Measurements from ENCODE around the gene TMEM151B.

Gene TMEM151B

DNA sequence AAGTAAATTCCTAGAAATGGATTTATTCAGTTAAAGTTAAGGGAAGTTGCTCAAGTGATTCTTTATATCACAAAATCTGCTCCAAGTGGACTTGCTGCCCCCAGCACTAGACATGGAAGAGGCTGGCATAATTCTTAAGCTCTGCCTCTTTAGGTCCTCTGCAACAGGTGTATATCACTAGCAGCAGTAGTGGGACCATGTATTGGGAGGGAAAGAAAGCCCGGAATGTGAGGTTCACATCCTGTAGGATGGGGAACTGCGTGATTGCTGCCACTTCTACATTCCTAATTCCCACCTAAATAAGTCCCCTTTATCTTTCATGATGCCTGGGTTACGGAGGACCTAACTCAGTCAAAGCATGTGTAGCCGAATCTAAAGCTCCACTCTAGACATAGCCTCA lies 85.4 kb downstream of the TMEM151B start:
- no peak overlapping the region for H3K4me2 ChIP-seq (ENCODE audit: low read length)
- H3K36me3 ChIP-seq (replicated peaks; ENCODE audit: low read depth, low read length) = no peaks in the 10 kb centered on the region
- no peak overlapping the region for H3K4me3 ChIP-seq (ENCODE audit: low read length)
- peaks cover 39% of the 10 kb centered on the region; the same call in 1 of the 2 replicates for H3K27me3 ChIP-seq (ENCODE audit: low read depth, low read length)
- no peaks in the 10 kb centered on the region for H3K79me2 ChIP-seq (ENCODE audit: low read length)
- no peaks in the 10 kb centered on the region for H4K20me1 ChIP-seq (ENCODE audit: insufficient read depth, low read length)
- H3K27ac ChIP-seq (ENCODE audit: low read length) = no peak overlapping the region
- H3K4me1 ChIP-seq (ENCODE audit: low read length) = no peaks in the 10 kb centered on the region
- no peak for TF ChIP-seq CTCF (IDR thresholded peaks at IDR 0.05; ENCODE audit: low read depth, low read length)
- TF ChIP-seq EZH2phosphoT487 (IDR thresholded peaks at IDR 0.05; ENCODE audit: low read depth) = no peak
- H2AFZ ChIP-seq (ENCODE audit: low read depth, low read length) = no peak overlapping the region
- H3K9ac ChIP-seq (ENCODE audit: low read length) = no peak overlapping the region
- no peaks in the 10 kb centered on the region for H3K9me3 ChIP-seq (ENCODE audit: insufficient read depth, low read length)

- Histone ChIP-seq H3K4me2 (ENCODE audit: low read length) (no peak overlapping the region), H3K4me3 (ENCODE audit: low read length) (no peak overlapping the region), H4K20me1 (ENCODE audit: insufficient read depth, low read length) (no peaks in the 10 kb centered on the region), H3K27ac (ENCODE audit: low read length) (no peak overlapping the region), H3K9ac (ENCODE audit: low read length) (no peak overlapping the region), H3K79me2 (ENCODE audit: low read length) (no peaks in the 10 kb centered on the region), H3K27me3 (ENCODE audit: low read depth, low read length) (peaks cover 39% of the 10 kb centered on the region; the same call in 1 of the 2 replicates), H3K36me3 (replicated peaks; ENCODE audit: low read depth, low read length) (no peaks in the 10 kb centered on the region), H3K4me1 (ENCODE audit: low read length) (no peaks in the 10 kb centered on the region), H3K9me3 (ENCODE audit: insufficient read depth, low read length) (no peaks in the 10 kb centered on the region), H2AFZ (ENCODE audit: low read depth, low read length) (no peak overlapping the region)
- no peak for TF ChIP-seq CTCF (IDR thresholded peaks at IDR 0.05; ENCODE audit: low read depth, low read length)
- TF ChIP-seq EZH2phosphoT487 (IDR thresholded peaks at IDR 0.05; ENCODE audit: low read depth) = no peak
These were observed 86.2 kb downstream of the TMEM151B start for GRCh38 chr6:44356487-44356886.

Measured in OCI-LY3 (cell line).